Measurements from ENCODE around the gene GMEB1. TPM values are rescaled to one million over a fixed set of nuclear protein-coding genes. Genes with fewer than 3 reads are reported as not detected.
"Not testable (repeated sequence)": the region's sequence is repeated elsewhere in the genome, so short reads cannot be mapped to it uniquely, and the experiment has no call there.

The GMEB1 gene
- total RNA-seq, 1 donor from 2014 or later, result 12.6 TPM

DNA sequence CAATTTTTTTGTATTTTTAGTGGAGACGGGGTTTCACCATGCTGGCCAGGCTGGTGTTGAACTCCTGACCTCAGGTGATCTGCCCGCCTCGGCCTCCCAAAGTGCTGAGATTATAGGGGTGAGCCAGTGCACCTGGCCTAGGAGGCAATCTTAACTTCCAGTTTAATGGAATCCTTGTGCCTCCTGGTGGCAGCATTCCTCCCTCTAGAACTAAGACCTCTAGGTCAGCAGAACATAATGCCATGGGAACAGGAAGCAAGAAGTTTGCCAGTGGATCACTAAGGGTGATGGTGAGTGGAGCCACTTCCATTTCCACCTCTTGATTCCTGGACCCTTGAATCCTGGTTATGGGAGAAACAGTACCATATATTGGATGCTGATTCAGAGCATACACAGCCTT lies 14.7 kb upstream of the GMEB1 start:
- FAIRE-seq; H3K4me3 ChIP-seq (ENCODE audit: insufficient read depth, low read depth, low read length); H3K4me1 Mint-ChIP-seq (ENCODE audit: low read depth, unreplicated experiment); H3K27ac ChIP-seq (ENCODE audit: low read depth, low read length); H3K9me3 ChIP-seq (ENCODE audit: insufficient read depth, low read depth, low read length); H3K9ac ChIP-seq (ENCODE audit: low read length); H2AFZ ChIP-seq (ENCODE audit: low read depth, low read length); H3K27me3 Mint-ChIP-seq (ENCODE audit: low read depth, unreplicated experiment); H3K79me2 ChIP-seq (ENCODE audit: insufficient read depth, low read length); H3K4me1 ChIP-seq (ENCODE audit: insufficient read depth, low read length); H3K9me3 Mint-ChIP-seq (ENCODE audit: unreplicated experiment); H3K36me3 ChIP-seq (ENCODE audit: insufficient read depth, low read length); H3K4me3 Mint-ChIP-seq (ENCODE audit: unreplicated experiment); H3K27ac Mint-ChIP-seq (ENCODE audit: unreplicated experiment); H3K4me2 ChIP-seq (ENCODE audit: low read length); H3K27me3 ChIP-seq (ENCODE audit: insufficient read depth, low read length); DNase-seq (ENCODE audit: low read depth); H4K20me1 ChIP-seq (ENCODE audit: insufficient read depth, low read length); H3K36me3 Mint-ChIP-seq (ENCODE audit: low read depth, unreplicated experiment): not testable (repeated sequence)

DNA sequence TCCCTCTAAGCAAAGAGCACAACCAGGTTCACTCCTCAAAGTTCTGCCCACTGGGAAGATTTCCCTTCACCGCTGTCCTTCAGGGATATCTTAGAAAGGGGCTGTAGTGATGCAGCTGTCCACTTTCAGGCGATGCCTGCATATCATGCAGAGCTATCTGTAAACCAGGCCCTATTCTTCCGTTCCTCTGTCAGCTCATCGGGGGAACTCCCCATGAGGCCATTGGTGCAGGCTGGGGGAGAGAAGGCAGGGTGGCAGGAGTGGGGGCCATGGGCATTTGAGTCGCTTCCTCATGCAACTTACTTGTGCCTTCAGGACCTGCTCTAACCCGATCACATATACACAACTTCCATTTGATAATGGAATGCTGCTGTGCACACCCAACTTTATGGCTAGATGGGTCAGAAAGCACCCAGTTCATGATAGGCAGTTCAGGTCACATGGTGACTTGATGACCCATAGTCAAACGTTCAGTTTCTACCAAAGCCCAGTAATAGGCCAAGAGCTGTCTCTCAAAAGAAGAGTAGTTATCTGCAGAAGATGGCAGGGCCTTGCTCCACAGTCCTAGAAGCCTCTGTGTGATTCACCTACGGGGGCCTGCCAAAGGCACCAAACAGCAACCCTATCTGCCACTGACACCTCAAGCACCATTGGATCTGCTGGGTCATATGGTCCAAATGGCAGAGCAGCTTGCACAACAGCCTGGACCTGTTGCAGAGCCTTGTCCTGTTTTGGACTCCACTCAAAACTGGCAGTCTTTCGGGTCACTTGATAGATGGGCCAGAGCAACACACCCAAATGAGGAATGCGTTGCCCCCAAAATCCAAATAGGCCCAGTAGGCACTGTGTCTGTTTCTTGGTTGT lies 12.9 kb upstream of the GMEB1 start:
- DNase-seq (ENCODE audit: low read depth); H3K9me3 ChIP-seq (ENCODE audit: insufficient read depth, low read depth, low read length); H4K20me1 ChIP-seq (ENCODE audit: insufficient read depth, low read length); H3K27ac Mint-ChIP-seq (ENCODE audit: unreplicated experiment); H3K9me3 Mint-ChIP-seq (ENCODE audit: unreplicated experiment); H3K9ac ChIP-seq (ENCODE audit: low read length); FAIRE-seq; H3K27ac ChIP-seq (ENCODE audit: low read depth, low read length); H2AFZ ChIP-seq (ENCODE audit: low read depth, low read length); H3K4me3 Mint-ChIP-seq (ENCODE audit: unreplicated experiment); H3K36me3 ChIP-seq (ENCODE audit: insufficient read depth, low read length); H3K4me1 Mint-ChIP-seq (ENCODE audit: low read depth, unreplicated experiment); H3K79me2 ChIP-seq (ENCODE audit: insufficient read depth, low read length); H3K4me2 ChIP-seq (ENCODE audit: low read length); H3K27me3 Mint-ChIP-seq (ENCODE audit: low read depth, unreplicated experiment); H3K27me3 ChIP-seq (ENCODE audit: insufficient read depth, low read length); H3K4me1 ChIP-seq (ENCODE audit: insufficient read depth, low read length); H3K4me3 ChIP-seq (ENCODE audit: insufficient read depth, low read depth, low read length); H3K36me3 Mint-ChIP-seq (ENCODE audit: low read depth, unreplicated experiment): not testable (repeated sequence)

DNA sequence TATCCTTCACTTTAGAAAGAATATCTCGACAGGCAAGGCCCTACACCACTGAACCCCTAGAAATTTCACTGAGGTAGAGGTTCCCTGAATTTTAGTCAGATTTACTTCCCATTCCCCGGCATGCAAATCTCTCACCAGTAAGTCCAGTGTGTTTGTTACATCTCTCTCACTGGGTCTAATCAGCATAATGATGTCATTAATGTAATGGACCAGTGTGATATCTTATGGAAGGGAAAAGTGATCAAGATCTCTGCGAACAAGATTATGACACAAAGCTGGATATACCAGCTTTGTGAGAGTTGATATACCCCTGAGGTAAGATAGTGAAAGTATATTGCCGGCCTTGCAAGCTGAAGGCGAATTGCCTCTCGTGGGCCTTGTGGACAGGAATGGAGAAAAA lies 12.2 kb upstream of the GMEB1 start:
- H2AFZ ChIP-seq (ENCODE audit: low read depth, low read length), result no peak overlapping the region
- Mint-ChIP-seq H3K4me3 (ENCODE audit: unreplicated experiment) (no peak overlapping the region), H3K27me3 (ENCODE audit: low read depth, unreplicated experiment) (peaks cover 4% of the 10 kb centered on the region), H3K9me3 (ENCODE audit: unreplicated experiment) (no peaks in the 10 kb centered on the region), H3K36me3 (ENCODE audit: low read depth, unreplicated experiment) (no peaks in the 10 kb centered on the region), H3K4me1 (ENCODE audit: low read depth, unreplicated experiment) (no peaks in the 10 kb centered on the region), H3K27ac (ENCODE audit: unreplicated experiment) (no peak overlapping the region)
- no peaks in the 10 kb centered on the region for H3K79me2 ChIP-seq (ENCODE audit: insufficient read depth, low read length)
- no peaks in the 10 kb centered on the region for H3K36me3 ChIP-seq (ENCODE audit: insufficient read depth, low read length)
- TF ChIP-seq EZH2 (IDR thresholded peaks at IDR 0.05; ENCODE audit: insufficient read depth, low read length), result no peak
- TF ChIP-seq, protein P1, sequence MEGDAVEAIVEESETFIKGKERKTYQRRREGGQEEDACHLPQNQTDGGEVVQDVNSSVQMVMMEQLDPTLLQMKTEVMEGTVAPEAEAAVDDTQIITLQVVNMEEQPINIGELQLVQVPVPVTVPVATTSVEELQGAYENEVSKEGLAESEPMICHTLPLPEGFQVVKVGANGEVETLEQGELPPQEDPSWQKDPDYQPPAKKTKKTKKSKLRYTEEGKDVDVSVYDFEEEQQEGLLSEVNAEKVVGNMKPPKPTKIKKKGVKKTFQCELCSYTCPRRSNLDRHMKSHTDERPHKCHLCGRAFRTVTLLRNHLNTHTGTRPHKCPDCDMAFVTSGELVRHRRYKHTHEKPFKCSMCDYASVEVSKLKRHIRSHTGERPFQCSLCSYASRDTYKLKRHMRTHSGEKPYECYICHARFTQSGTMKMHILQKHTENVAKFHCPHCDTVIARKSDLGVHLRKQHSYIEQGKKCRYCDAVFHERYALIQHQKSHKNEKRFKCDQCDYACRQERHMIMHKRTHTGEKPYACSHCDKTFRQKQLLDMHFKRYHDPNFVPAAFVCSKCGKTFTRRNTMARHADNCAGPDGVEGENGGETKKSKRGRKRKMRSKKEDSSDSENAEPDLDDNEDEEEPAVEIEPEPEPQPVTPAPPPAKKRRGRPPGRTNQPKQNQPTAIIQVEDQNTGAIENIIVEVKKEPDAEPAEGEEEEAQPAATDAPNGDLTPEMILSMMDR (IDR thresholded peaks at IDR 0.05; ENCODE audit: insufficient read depth, low read depth, low read length), result no peak
- H3K9me3 ChIP-seq (ENCODE audit: insufficient read depth, low read depth, low read length), result no peaks in the 10 kb centered on the region
- no peak overlapping the region for H3K4me3 ChIP-seq (ENCODE audit: insufficient read depth, low read depth, low read length)
- H3K27ac ChIP-seq (ENCODE audit: low read depth, low read length), result no peak overlapping the region
- H3K4me1 ChIP-seq (ENCODE audit: insufficient read depth, low read length), result no peaks in the 10 kb centered on the region
- H4K20me1 ChIP-seq (ENCODE audit: insufficient read depth, low read length), result no peaks in the 10 kb centered on the region
- no peak for DNase-seq (ENCODE audit: low read depth)
- H3K4me2 ChIP-seq (ENCODE audit: low read length), result no peak overlapping the region
- H3K9ac ChIP-seq (ENCODE audit: low read length), result no peak overlapping the region
- no peaks in the 10 kb centered on the region for H3K27me3 ChIP-seq (ENCODE audit: insufficient read depth, low read length)
- FAIRE-seq, result no peak
